HCT116 (cell line): ENCODE data around the gene IGIP. TPM values are rescaled to one million over a fixed set of nuclear protein-coding genes. Genes with fewer than 3 reads are reported as not detected.

Experiments used
- ATAC-seq: fragments of 200-7000 bp; cut with Tn5 transposase; 2 replicates; pipeline ENCODE4 v1.9.1; 2020; ENCODE audit warnings: mild to moderate bottlenecking, moderate library complexity
- BruUV-seq: library from RNA; stranded (reverse); fragments of 400-500 nt; replicated peaks from 2 replicates; lab custom pipeline; 2021; lab: Mats Ljungman, UMichigan
- CTCF ChIA-PET: fragments of 300-600 bp; sonication (Branson Sonifier 250); formaldehyde crosslinking; loops from one replicate; lab custom pipeline; 2021; ENCODE audit warnings: antibody characterized with exemption; lab: Charles Lee
- POLR2A ChIA-PET: fragments of 300-600, 350-600 bp; sonication (Branson Sonifier 250); formaldehyde crosslinking; loops from one replicate; lab custom pipeline; 2021; ENCODE audit warnings: antibody characterized with exemption; lab: Charles Lee
- RAD21 ChIA-PET, 2 experiments: fragments of 300-600 bp; sonication (Branson Sonifier 250); formaldehyde crosslinking; loops; one replicate each; lab custom pipeline; 2023; ENCODE audit warnings: low total read pairs in 2 of 2; ENCODE audit not compliant: uncharacterized antibody in 2 of 2, unreplicated experiment in 2 of 2, low non-redundant PET in 1 of 2; lab: Charles Lee
- DNase-seq: peaks from one replicate; pipeline ENCODE4 v3.0.0-alpha.2; 2010; ENCODE audit warnings: low read depth, low spot score
- H2AFZ ChIP-seq: fragments of 200-600 bp; shearing (Covaris generic), sonication (generic); 2 replicates; pipeline ENCODE4 v1.6.1; 2017; ENCODE audit warnings: low read depth, mixed run types, mixed read lengths, antibody characterized with exemption, low read length; ENCODE audit not compliant: poor library complexity, severe bottlenecking
- H3K27ac ChIP-seq: 2 replicates; pipeline ENCODE4 v1.5.1; 2012; ENCODE audit warnings: low read depth, low read length
- H3K27me3 ChIP-seq: fragments of 200-600 bp; sonication (generic); 2 replicates; pipeline ENCODE4 v1.6.1; 2016; ENCODE audit warnings: mixed run types, low read length, mixed read lengths; ENCODE audit not compliant: insufficient read depth
- H3K36me3 ChIP-seq, 2 experiments: fragments of 200-500 bp in 1 of 2; fragments of 200-600 bp in 1 of 2; sonication (Bioruptor generic) in 1 of 2; sonication (generic) in 1 of 2; 2 replicates each; pipeline versions ENCODE4 v1.5.1 to v1.6.1; 2014 to 2016; ENCODE audit warnings: low read length in 2 of 2, inconsistent platforms in 1 of 2, mixed read lengths in 1 of 2, mixed run types in 1 of 2; ENCODE audit not compliant: insufficient read depth in 2 of 2, control insufficient read depth in 1 of 2
- H3K4me1 ChIP-seq, 2 experiments: fragments of 200-600 bp in 1 of 2; sonication (generic) in 1 of 2; 2 replicates each; pipeline versions ENCODE4 v1.5.1 to v1.6.1; 2012 to 2017; ENCODE audit warnings: low read length in 2 of 2, inconsistent platforms in 1 of 2, mild to moderate bottlenecking in 1 of 2, mixed read lengths in 1 of 2, mixed run types in 1 of 2, moderate library complexity in 1 of 2; ENCODE audit not compliant: insufficient read depth in 2 of 2, control insufficient read depth in 1 of 2
- H3K4me2 ChIP-seq: fragments of 200-600 bp; sonication (generic); 2 replicates; pipeline ENCODE4 v1.6.1; 2017; ENCODE audit warnings: mixed run types, low read length, mixed read lengths
- H3K4me3 ChIP-seq, 2 experiments: fragments of 200-600 bp in 1 of 2; sonication (generic) in 1 of 2; replicated peaks in 1 of 2; 2 replicates each; pipeline ENCODE4 v1.5.1; 2011 to 2016; ENCODE audit warnings: low read length in 2 of 2, control low read depth in 1 of 2, low read depth in 1 of 2, mild to moderate bottlenecking in 1 of 2, mixed read lengths in 1 of 2, mixed run types in 1 of 2
- H3K79me2 ChIP-seq: fragments of 200-600 bp; sonication (generic); 2 replicates; pipeline ENCODE4 v1.6.1; 2017; ENCODE audit warnings: mild to moderate bottlenecking, mixed run types, low read length, moderate library complexity, mixed read lengths; ENCODE audit not compliant: insufficient read depth
- H3K9ac ChIP-seq: fragments of 200-600 bp; sonication (generic); 2 replicates; pipeline ENCODE4 v1.6.1; 2016; ENCODE audit warnings: low read length, mixed read lengths
- H3K9me2 ChIP-seq: fragments of 200-600 bp; sonication (generic), shearing (Covaris generic); 2 replicates; pipeline ENCODE4 v1.6.1; 2017; ENCODE audit warnings: mixed run types, mild to moderate bottlenecking, moderate library complexity; ENCODE audit not compliant: insufficient read depth
- H3K9me3 ChIP-seq, 2 experiments: fragments of 200-500 bp in 1 of 2; fragments of 200-600 bp in 1 of 2; sonication (Bioruptor generic) in 1 of 2; sonication (generic) in 1 of 2; 2 replicates each; pipeline ENCODE4 v1.6.1; 2014 to 2017; ENCODE audit warnings: low read length in 2 of 2, mixed read lengths in 2 of 2, inconsistent platforms in 1 of 2, low read depth in 1 of 2, mild to moderate bottlenecking in 1 of 2, mixed run types in 1 of 2, moderate library complexity in 1 of 2; ENCODE audit not compliant: control insufficient read depth in 1 of 2, insufficient read depth in 1 of 2
- H4K20me1 ChIP-seq: fragments of 200-600 bp; sonication (generic), shearing (Covaris generic); 2 replicates; pipeline ENCODE4 v1.6.1; 2017; ENCODE audit warnings: mixed run types, mild to moderate bottlenecking, moderate library complexity; ENCODE audit not compliant: insufficient read depth
- CBX3 ChIP-seq: IDR thresholded peaks from 2 replicates; pipeline ENCODE4 v1.6.1; 2012; ENCODE audit warnings: low read depth
- CEBPB ChIP-seq: IDR thresholded peaks from 2 replicates; pipeline ENCODE4 v1.6.1; 2012; ENCODE audit warnings: low read depth
- EGR1 ChIP-seq: IDR thresholded peaks from 2 replicates; pipeline ENCODE4 v1.6.1; 2012; ENCODE audit warnings: low read depth
- ELF1 ChIP-seq: IDR thresholded peaks from 2 replicates; pipeline ENCODE4 v1.6.1; 2012; ENCODE audit warnings: low read depth, borderline replicate concordance
- EZH2phosphoT487 ChIP-seq: fragments of 200-600 bp; IDR thresholded peaks from 2 replicates; pipeline ENCODE4 v1.6.1; 2018; ENCODE audit warnings: antibody characterized with exemption, borderline replicate concordance
- FOSL1 ChIP-seq: IDR thresholded peaks from 2 replicates; pipeline ENCODE4 v1.6.1; 2012; ENCODE audit warnings: low read depth
- MAX ChIP-seq: IDR thresholded peaks from 2 replicates; pipeline ENCODE4 v1.6.1; 2012
- POLR2A ChIP-seq: IDR thresholded peaks from 2 replicates; pipeline ENCODE4 v1.7.0; 2011; ENCODE audit warnings: borderline replicate concordance; ENCODE audit not compliant: insufficient read depth, insufficient read length; ENCODE audit errors: extremely low read depth
- POLR2AphosphoS5 ChIP-seq: IDR thresholded peaks from 2 replicates; pipeline ENCODE4 v1.6.1; 2011; ENCODE audit warnings: mild to moderate bottlenecking, low read depth, low read length, moderate library complexity
- REST ChIP-seq: IDR thresholded peaks from 2 replicates; pipeline ENCODE4 v1.6.1; 2012; ENCODE audit warnings: low read depth
- SIN3A ChIP-seq: IDR thresholded peaks from 2 replicates; pipeline ENCODE4 v1.6.1; 2012; ENCODE audit warnings: low read depth
- SP1 ChIP-seq: IDR thresholded peaks from 2 replicates; pipeline ENCODE4 v1.6.1; 2012; ENCODE audit warnings: low read depth
- ZBTB33 ChIP-seq: IDR thresholded peaks from 2 replicates; pipeline ENCODE4 v1.6.1; 2011; ENCODE audit warnings: mild to moderate bottlenecking, low read length, moderate library complexity; ENCODE audit not compliant: insufficient replicate concordance; ENCODE audit errors: extremely low read depth
- ZFX ChIP-seq: fragments of 450-650 bp; IDR thresholded peaks from 2 replicates; pipeline ENCODE4 v1.6.1; 2017
- ZNF274 ChIP-seq: fragments of 200-500 bp; sonication (Bioruptor generic); IDR thresholded peaks from 2 replicates; pipeline ENCODE4 v1.6.1; 2014; ENCODE audit warnings: mild to moderate bottlenecking, low read depth, low read length, inconsistent platforms
- intact Hi-C: fragments of 100-400 bp; cut with micrococcal nuclease; formaldehyde crosslinking; loops from 2 replicates; pipeline ENCODE4 v1.10.0; 2022
- total RNA-seq: library from RNA; stranded (reverse); gene quantifications from one replicate; pipeline ENCODE4 v1.2.1, GENCODE V29; 2021; ENCODE audit not compliant: unreplicated experiment

The IGIP gene
- total RNA-seq, 1 experiment from 2014 or later, result 5.2 TPM

GRCh38 chr5:140140435-140140834 lies 14.7 kb downstream of the IGIP start:
- H3K9me2 ChIP-seq, result no peaks in the 10 kb centered on the region
- POLR2A ChIA-PET, result no interaction called here
- no TSS peak for BruUV-seq
- TF ChIP-seq SIN3A, result no peak
- TF ChIP-seq CBX3, result no peak
- no peak for TF ChIP-seq CEBPB
- TF ChIP-seq ZBTB33, result no peak
- no peak for TF ChIP-seq FOSL1
- TF ChIP-seq ELF1, result no peak
- TF ChIP-seq EGR1, result no peak
- TF ChIP-seq REST, result no peak
- no peak for TF ChIP-seq ZNF274
- TF ChIP-seq SP1, result no peak
- TF ChIP-seq ZFX, result no peak
- no peak for TF ChIP-seq EZH2phosphoT487
- no peak for TF ChIP-seq POLR2A
- no peak for TF ChIP-seq POLR2AphosphoS5
- TF ChIP-seq MAX, result no peak
- H3K9me3 ChIP-seq, result no peaks in the 10 kb centered on the region
- no peaks in the 10 kb centered on the region for H3K27me3 ChIP-seq
- no peaks in the 10 kb centered on the region for H3K36me3 ChIP-seq
- H3K27ac ChIP-seq, result no peak overlapping the region
- no peak overlapping the region for H3K4me3 ChIP-seq
- no peak for DNase-seq
- peaks cover 2 to 5% of the 10 kb centered on the region in 2 experiments; a peak in 3 of 4 replicates for H3K4me1 ChIP-seq
- H2AFZ ChIP-seq, result no peak overlapping the region
- RAD21 ChIA-PET, result no interaction called here
- no peak for ATAC-seq
- intact Hi-C loops, result no loop called here
- no peaks in the 10 kb centered on the region; the same call in 1 of the 2 replicates for H3K79me2 ChIP-seq
- CTCF ChIA-PET, result no interaction called here
- H3K4me2 ChIP-seq, result no peak overlapping the region
- H4K20me1 ChIP-seq, result no peaks in the 10 kb centered on the region
- no peak overlapping the region for H3K9ac ChIP-seq
